Astrocyte (in vitro differentiated cells and primary cell): ENCODE measurements around the gene ASB2. TPM values are rescaled to one million over a fixed set of nuclear protein-coding genes. Genes with fewer than 3 reads are reported as not detected.

Source experiments
- DNase-seq: peaks from one replicate; pipeline ENCODE4 v3.0.0-alpha.2; 2010; ENCODE audit warnings: low read depth
- FAIRE-seq: peaks from 2 replicates; lab custom pipeline; 2011; peaks lifted over from hg19 to GRCh38; lab: Jason Lieb, UNC
- H2AFZ ChIP-seq: 2 replicates; pipeline ENCODE4 v1.6.0; 2012; ENCODE audit warnings: low read depth, low read length, inconsistent platforms
- H3K27ac ChIP-seq: 2 replicates; pipeline ENCODE4 v1.5.1; 2011; ENCODE audit warnings: low read depth, low read length, inconsistent platforms
- H3K27me3 ChIP-seq: 2 replicates; pipeline ENCODE4 v1.6.0; 2011; ENCODE audit warnings: low read length, inconsistent platforms; ENCODE audit not compliant: insufficient read depth
- H3K36me3 ChIP-seq: 2 replicates; pipeline ENCODE4 v1.5.1; 2011; ENCODE audit warnings: low read length, inconsistent platforms; ENCODE audit not compliant: insufficient read depth
- H3K4me1 ChIP-seq: 2 replicates; pipeline ENCODE4 v1.5.1; 2011; ENCODE audit warnings: low read length, inconsistent platforms; ENCODE audit not compliant: insufficient read depth
- H3K4me2 ChIP-seq: 2 replicates; pipeline ENCODE4 v1.6.0; 2012; ENCODE audit warnings: low read length, inconsistent platforms
- H3K4me3 ChIP-seq: 2 replicates; pipeline ENCODE4 v1.5.1; 2011; ENCODE audit warnings: low read depth, mild to moderate bottlenecking, low read length, inconsistent platforms; ENCODE audit not compliant: insufficient read depth
- H3K79me2 ChIP-seq: 2 replicates; pipeline ENCODE4 v1.6.0; 2012; ENCODE audit warnings: mild to moderate bottlenecking, low read length, inconsistent platforms; ENCODE audit not compliant: insufficient read depth
- H3K9ac ChIP-seq: 2 replicates; pipeline ENCODE4 v1.6.0; 2012; ENCODE audit warnings: mild to moderate bottlenecking, low read length, inconsistent platforms
- H3K9me3 ChIP-seq: 2 replicates; pipeline ENCODE4 v1.5.1; 2012; ENCODE audit warnings: low read depth, mild to moderate bottlenecking, low read length, inconsistent platforms; ENCODE audit not compliant: insufficient read depth
- H4K20me1 ChIP-seq: 2 replicates; pipeline ENCODE4 v1.6.0; 2012; ENCODE audit warnings: low read length, inconsistent platforms; ENCODE audit not compliant: insufficient read depth
- H3K27ac Mint-ChIP-seq: one replicate; pipeline ENCODE4 v1.8.0; 2021; ENCODE audit warnings: mild to moderate bottlenecking, mixed read lengths; ENCODE audit not compliant: unreplicated experiment
- H3K27me3 Mint-ChIP-seq: one replicate; pipeline ENCODE4 v1.8.0; 2021; ENCODE audit warnings: low read depth, mixed read lengths; ENCODE audit not compliant: unreplicated experiment
- H3K36me3 Mint-ChIP-seq: one replicate; pipeline ENCODE4 v1.8.0; 2021; ENCODE audit warnings: low read depth, mixed read lengths; ENCODE audit not compliant: unreplicated experiment
- H3K4me1 Mint-ChIP-seq: one replicate; pipeline ENCODE4 v1.8.0; 2021; ENCODE audit warnings: low read depth, mixed read lengths; ENCODE audit not compliant: unreplicated experiment
- H3K4me3 Mint-ChIP-seq: one replicate; pipeline ENCODE4 v1.8.0; 2021; ENCODE audit warnings: mild to moderate bottlenecking, moderate library complexity, mixed read lengths; ENCODE audit not compliant: unreplicated experiment
- H3K9me3 Mint-ChIP-seq: one replicate; pipeline ENCODE4 v1.8.0; 2021; ENCODE audit warnings: mild to moderate bottlenecking, mixed read lengths; ENCODE audit not compliant: unreplicated experiment
- CTCF ChIP-seq: IDR thresholded peaks from 2 replicates; pipeline ENCODE4 v1.5.1; 2011; ENCODE audit warnings: low read depth, mild to moderate bottlenecking, inconsistent platforms, low read length, moderate library complexity; ENCODE audit not compliant: insufficient read depth
- EZH2 ChIP-seq: IDR thresholded peaks from 2 replicates; pipeline ENCODE4 v1.6.1; 2012; ENCODE audit warnings: mild to moderate bottlenecking, low read length, inconsistent platforms; ENCODE audit not compliant: insufficient read depth
- total RNA-seq: library from RNA; stranded (reverse); gene quantifications from 2 replicates; pipeline ENCODE4 v1.2.1, GENCODE V29; 2021

ASB2 gene
- total RNA-seq, 1 donor from 2014 or later = 0.25 TPM

DNA sequence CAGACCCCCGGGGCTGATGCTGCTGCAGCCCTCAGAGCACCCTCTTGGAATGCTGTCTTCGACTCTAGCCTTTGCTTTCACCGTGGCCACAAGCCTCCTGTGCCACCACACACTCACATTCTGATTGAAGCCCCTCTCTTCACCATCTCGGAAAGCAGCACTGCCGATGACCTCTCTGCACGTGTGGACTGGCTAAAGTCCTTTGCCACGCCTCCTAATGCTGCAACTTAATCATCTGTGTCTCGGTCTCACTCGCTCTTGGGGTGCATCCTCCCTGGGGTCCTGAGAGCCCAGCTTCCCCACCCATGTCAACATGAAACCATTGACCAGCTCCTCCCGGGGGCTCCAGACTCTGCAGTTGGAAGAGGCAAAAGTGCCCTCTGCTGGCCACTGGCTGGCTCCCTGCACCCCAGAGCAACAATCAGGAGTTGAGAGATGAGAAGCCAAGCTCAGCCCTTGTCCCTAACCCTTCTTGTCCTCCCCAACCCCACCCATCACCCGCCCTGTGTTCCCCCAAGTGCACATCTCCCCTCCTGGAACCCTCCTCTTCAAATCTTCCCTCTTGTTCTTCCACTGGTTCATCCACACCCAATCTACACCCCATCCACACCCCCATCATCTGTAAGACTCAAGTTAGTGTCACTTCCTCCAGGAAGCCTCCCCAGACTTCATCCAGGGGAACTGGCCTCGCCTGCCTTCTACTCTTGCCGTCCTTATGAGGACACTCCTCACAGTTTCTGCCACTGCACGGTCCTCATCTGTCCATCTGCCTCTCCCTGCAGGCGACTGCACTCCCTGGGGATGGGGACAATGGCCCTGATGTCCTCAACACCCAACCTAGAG lies 72.8 kb downstream of the ASB2 start:
- H3K4me1 ChIP-seq = no peaks in the 10 kb centered on the region
- Mint-ChIP-seq H3K27ac (no peak overlapping the region), H3K9me3 (peaks cover 4% of the 10 kb centered on the region), H3K4me1 (peaks cover 8% of the 10 kb centered on the region), H3K27me3 (peaks cover 17% of the 10 kb centered on the region), H3K4me3 (no peak overlapping the region), H3K36me3 (no peaks in the 10 kb centered on the region)
- no peak for DNase-seq
- no peaks in the 10 kb centered on the region for H4K20me1 ChIP-seq
- H3K4me3 ChIP-seq = no peak overlapping the region
- no peak overlapping the region for H3K4me2 ChIP-seq
- H3K27me3 ChIP-seq = peaks cover 2% of the 10 kb centered on the region
- H3K36me3 ChIP-seq = no peaks in the 10 kb centered on the region
- H3K9ac ChIP-seq = no peak overlapping the region
- H3K79me2 ChIP-seq = no peaks in the 10 kb centered on the region
- TF ChIP-seq CTCF (no peak), EZH2 (no peak)
- no peak for FAIRE-seq
- H3K27ac ChIP-seq = no peak overlapping the region
- H3K9me3 ChIP-seq = no peaks in the 10 kb centered on the region
- H2AFZ ChIP-seq = no peak overlapping the region

DNA sequence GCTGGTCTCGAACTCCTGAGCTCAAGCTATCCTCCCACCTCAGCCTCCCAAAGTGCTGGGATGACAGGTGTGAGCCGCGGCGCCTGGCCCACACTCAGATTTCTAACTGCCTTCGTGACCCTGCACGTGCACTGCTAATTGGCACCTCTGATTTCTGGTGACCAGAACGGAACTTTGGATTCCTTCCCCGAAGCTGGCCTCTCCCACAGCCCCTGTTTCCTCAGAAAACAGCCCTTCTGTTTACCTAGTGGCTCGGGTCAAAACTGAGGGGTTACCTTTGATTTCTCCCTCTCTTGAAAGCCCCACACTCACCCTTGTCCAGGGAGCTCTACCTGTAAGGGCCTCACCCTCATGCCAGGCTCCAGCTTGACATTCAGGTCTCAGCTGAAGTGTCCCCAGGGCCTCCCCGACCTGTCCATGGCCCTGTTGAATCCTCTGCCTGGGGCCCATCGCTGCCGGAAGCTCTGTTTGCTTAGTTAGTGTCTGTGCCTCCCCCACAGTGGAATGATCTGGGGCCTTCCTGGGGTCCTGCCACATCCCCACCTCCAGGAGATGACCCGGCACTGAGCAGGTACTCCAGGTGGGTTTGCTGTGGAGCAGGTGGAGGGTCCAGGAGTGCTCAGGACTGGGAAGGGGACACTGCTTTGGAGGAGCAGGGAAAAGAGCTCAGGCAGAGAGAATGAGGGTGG lies 73.6 kb downstream of the ASB2 start:
- Mint-ChIP-seq H3K36me3 (no peaks in the 10 kb centered on the region), H3K27ac (no peak overlapping the region), H3K4me3 (no peak overlapping the region), H3K27me3 (peaks cover 15% of the 10 kb centered on the region), H3K9me3 (peaks cover 3% of the 10 kb centered on the region), H3K4me1 (peaks cover 8% of the 10 kb centered on the region)
- H2AFZ ChIP-seq = no peak overlapping the region
- H3K4me3 ChIP-seq = no peak overlapping the region
- H3K36me3 ChIP-seq = no peaks in the 10 kb centered on the region
- H3K27ac ChIP-seq = no peak overlapping the region
- no peaks in the 10 kb centered on the region for H3K9me3 ChIP-seq
- no peak for DNase-seq
- no peaks in the 10 kb centered on the region for H3K79me2 ChIP-seq
- no peaks in the 10 kb centered on the region for H3K4me1 ChIP-seq
- H4K20me1 ChIP-seq = no peaks in the 10 kb centered on the region
- TF ChIP-seq EZH2 (no peak), CTCF (no peak)
- no peak overlapping the region for H3K9ac ChIP-seq
- no peak for FAIRE-seq
- H3K4me2 ChIP-seq = no peak overlapping the region
- peaks cover 2% of the 10 kb centered on the region for H3K27me3 ChIP-seq
